Spleen (tissue), 11 donors: ENCODE data around the gene ABTB2. TPM values are rescaled to one million over a fixed set of nuclear protein-coding genes. Genes with fewer than 3 reads are reported as not detected.

ENCODE experiments used
- DNase-seq: peaks from one replicate; pipeline ENCODE4 v3.0.0-alpha.2; 2020
- H3K27ac ChIP-seq, 8 donors: fragments of 200-600 bp; sonication (generic) in 7 of 8; 1 replicate in 4 of 8; 2 replicates in 4 of 8; pipeline versions ENCODE4 v1.5.0 to v1.8.0; 2016 to 2021; ENCODE audit warnings: inconsistent platforms in 4 of 8, mild to moderate bottlenecking in 4 of 8, moderate library complexity in 1 of 8
- H3K27me3 ChIP-seq, 7 donors: fragments of 200-600 bp; sonication (generic) in 6 of 7; replicated peaks in 1 of 7; 1 replicate in 4 of 7; 2 replicates in 3 of 7; pipeline versions ENCODE4 v1.5.0 to v1.8.0; 2016 to 2021; ENCODE audit warnings: inconsistent platforms in 3 of 7, mild to moderate bottlenecking in 1 of 7
- H3K36me3 ChIP-seq, 6 donors: fragments of 200-600 bp; sonication (generic) in 5 of 6; 1 replicate in 4 of 6; 2 replicates in 2 of 6; pipeline versions ENCODE4 v1.5.0 to v1.8.0; 2016 to 2021; ENCODE audit warnings: inconsistent platforms in 2 of 6
- H3K4me1 ChIP-seq, 6 donors: fragments of 200-600 bp; sonication (generic) in 5 of 6; 1 replicate in 3 of 6; 2 replicates in 3 of 6; pipeline versions ENCODE4 v1.5.0 to v1.8.0; 2016 to 2021; ENCODE audit warnings: inconsistent platforms in 3 of 6
- H3K4me3 ChIP-seq, 8 donors: fragments of 200-600 bp; sonication (generic) in 7 of 8; 1 replicate in 4 of 8; 2 replicates in 4 of 8; pipeline versions ENCODE4 v1.5.0 to v1.8.0; 2016 to 2021; ENCODE audit warnings: inconsistent platforms in 4 of 8, mild to moderate bottlenecking in 4 of 8, moderate library complexity in 2 of 8
- H3K9me3 ChIP-seq, 8 donors: fragments of 200-600 bp; sonication (generic) in 7 of 8; 1 replicate in 4 of 8; 2 replicates in 4 of 8; pipeline versions ENCODE4 v1.5.0 to v1.8.0; 2016 to 2021; ENCODE audit warnings: inconsistent platforms in 4 of 8
- POLR2A ChIP-seq, 3 donors: fragments of 450-650 bp; IDR thresholded peaks; one replicate each; pipeline ENCODE4 v1.5.1; 2017; ENCODE audit warnings: antibody characterized with exemption in 3 of 3, mild to moderate bottlenecking in 1 of 3
- POLR2AphosphoS5 ChIP-seq, 3 donors: sonication (generic); formaldehyde crosslinking; IDR thresholded peaks; one replicate each; pipeline ENCODE4 v1.5.1; 2017; ENCODE audit warnings: antibody characterized with exemption in 3 of 3
- WGBS, 5 donors: extraction: QIAGEN DNeasy Blood & Tissue Kit in 3 of 5; methylation state at CpG; one replicate each; pipeline versions ENCODE4 v1.1.5 to v1.1.7; 2013 to 2018; 5-methylcytosine and 5-hydroxymethylcytosine counted together
- intact Hi-C: fragments of 100-400 bp; cut with DNase I; formaldehyde crosslinking; loops from one replicate; pipeline ENCODE4 v1.15.0; 2023; ENCODE audit warnings: low total_unique reads
- polyA plus RNA-seq, 3 donors: library from polyadenylated mRNA; stranded (reverse); fragments of 200-250 nt; gene quantifications; one replicate each; pipeline ENCODE4 v1.2.1, GENCODE V29; 2013
- total RNA-seq, 7 donors: library from RNA; depleted of rRNA in 3 of 7; stranded (reverse); fragments of >200 nt in 3 of 7; fragmentation: NEBNext Ultra II Directional in 4 of 7; extraction: Animal tissue kit (Norgen Biotek cat#: 25700) in 4 of 7; gene quantifications; one replicate each; pipeline versions ENCODE4 v1.1.0 to v1.2.1, GENCODE V29; 2016 to 2021
- TF ChIP-seq, protein P1 (sequence below), 11 experiments: fragments of 200-600 bp in 7 of 11; fragments of 450-650 bp in 4 of 11; sonication (generic) in 4 of 11; IDR thresholded peaks in 8 of 11; conservative IDR thresholded peaks in 3 of 11; 1 replicate in 7 of 11; 2 replicates in 4 of 11; pipeline versions ENCODE4 v1.4.0 to v1.8.0; 2016 to 2021; ENCODE audit warnings: antibody characterized with exemption in 11 of 11, inconsistent platforms in 4 of 11, mild to moderate bottlenecking in 1 of 11
- donor health status: healthy with polysubstance abuse.
- donor health status: DM: no; HTN: no; CAD: no; lungs with moderate emphysema.
- donor health status: DM: no; HTN: no; CAD: no.
- donor health status: Bipolar disorder and iron deficiency.
- donor health status: healthy.
- donor health status: DM: no; HTN: no; CAD: no.
- donor health status: DM: yes; HTN: yes; CAD: no.

The ABTB2 gene
- total and polyA plus RNA-seq, 10 donors: 0.41 to 2.9 (median 1.7) TPM

DNA sequence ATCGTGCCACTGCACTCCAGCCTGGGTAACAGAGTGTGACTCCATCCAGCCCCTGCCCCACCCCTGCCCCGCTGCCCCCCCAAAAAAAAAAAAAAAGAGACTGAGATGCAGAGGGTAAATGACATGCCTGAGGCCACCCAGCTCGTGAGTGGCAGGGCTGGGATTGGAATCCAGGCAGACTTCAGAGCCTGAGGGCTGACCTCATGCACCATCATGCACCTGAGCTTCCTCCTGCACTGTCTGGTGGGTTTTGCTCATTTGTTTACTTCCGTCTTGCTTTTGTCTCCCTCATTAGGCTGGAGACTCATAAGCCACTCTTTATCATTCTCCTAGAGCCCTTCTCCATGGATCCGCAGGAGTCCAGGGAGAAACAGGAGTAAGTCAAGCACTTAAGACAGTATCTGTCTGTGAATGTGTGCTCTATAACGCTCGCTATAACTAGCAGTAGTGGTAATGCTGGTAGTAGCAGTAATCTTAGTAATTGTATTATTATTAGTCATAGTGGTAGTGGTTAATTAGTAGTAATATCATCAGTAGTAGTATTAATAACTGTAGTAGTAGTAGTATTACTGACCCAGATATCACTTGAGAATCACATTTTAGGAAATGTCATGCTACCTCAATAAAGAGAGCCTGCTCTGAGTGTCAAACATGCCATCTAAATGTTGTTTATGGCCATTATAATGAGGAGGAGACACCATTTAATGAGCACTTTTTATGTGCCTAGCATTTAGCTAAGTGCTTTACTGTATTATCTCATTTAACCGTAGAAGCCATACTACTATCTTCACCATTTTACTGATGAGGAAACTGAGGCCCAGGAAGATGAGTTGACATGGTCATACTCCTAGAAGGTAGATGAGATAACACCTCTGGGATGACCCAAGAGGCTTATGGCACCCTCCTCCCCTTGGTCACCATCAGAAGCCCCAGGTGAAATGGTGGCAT lies 167.3 kb downstream of the ABTB2 start:
- TF ChIP-seq POLR2AphosphoS5 (IDR thresholded peaks at IDR 0.05) (no peak), POLR2A (IDR thresholded peaks at IDR 0.05) (no peak)
- TF ChIP-seq, protein P1, sequence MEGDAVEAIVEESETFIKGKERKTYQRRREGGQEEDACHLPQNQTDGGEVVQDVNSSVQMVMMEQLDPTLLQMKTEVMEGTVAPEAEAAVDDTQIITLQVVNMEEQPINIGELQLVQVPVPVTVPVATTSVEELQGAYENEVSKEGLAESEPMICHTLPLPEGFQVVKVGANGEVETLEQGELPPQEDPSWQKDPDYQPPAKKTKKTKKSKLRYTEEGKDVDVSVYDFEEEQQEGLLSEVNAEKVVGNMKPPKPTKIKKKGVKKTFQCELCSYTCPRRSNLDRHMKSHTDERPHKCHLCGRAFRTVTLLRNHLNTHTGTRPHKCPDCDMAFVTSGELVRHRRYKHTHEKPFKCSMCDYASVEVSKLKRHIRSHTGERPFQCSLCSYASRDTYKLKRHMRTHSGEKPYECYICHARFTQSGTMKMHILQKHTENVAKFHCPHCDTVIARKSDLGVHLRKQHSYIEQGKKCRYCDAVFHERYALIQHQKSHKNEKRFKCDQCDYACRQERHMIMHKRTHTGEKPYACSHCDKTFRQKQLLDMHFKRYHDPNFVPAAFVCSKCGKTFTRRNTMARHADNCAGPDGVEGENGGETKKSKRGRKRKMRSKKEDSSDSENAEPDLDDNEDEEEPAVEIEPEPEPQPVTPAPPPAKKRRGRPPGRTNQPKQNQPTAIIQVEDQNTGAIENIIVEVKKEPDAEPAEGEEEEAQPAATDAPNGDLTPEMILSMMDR (IDR thresholded peaks at IDR 0.05 in 8 of 11, conservative IDR thresholded peaks at IDR 0.05 in 3 of 11): no peak
- no peaks in the 10 kb centered on the region for H3K9me3 ChIP-seq
- no peaks in the 10 kb centered on the region for H3K4me1 ChIP-seq
- no peak for DNase-seq
- H3K27me3 ChIP-seq: no peaks in the 10 kb centered on the region
- WGBS, 5 donors: 76 to 90% (median 82%) methylated on average over 7 to 8 of the region's 8 CpGs
- H3K27ac ChIP-seq: no peak overlapping the region
- H3K36me3 ChIP-seq: no peaks in the 10 kb centered on the region
- no peak overlapping the region for H3K4me3 ChIP-seq
- intact Hi-C loops: no loop called here

- Histone ChIP-seq H3K27ac (no peak overlapping the region), H3K9me3 (no peaks in the 10 kb centered on the region), H3K36me3 (no peaks in the 10 kb centered on the region), H3K4me3 (no peak overlapping the region), H3K27me3 (no peaks in the 10 kb centered on the region), H3K4me1 (no peaks in the 10 kb centered on the region)
- intact Hi-C loops: no loop called here
- no peak for TF ChIP-seq POLR2A (IDR thresholded peaks at IDR 0.05)
- TF ChIP-seq POLR2AphosphoS5 (IDR thresholded peaks at IDR 0.05): no peak
- TF ChIP-seq, protein P1 (IDR thresholded peaks at IDR 0.05 in 8 of 11, conservative IDR thresholded peaks at IDR 0.05 in 3 of 11): no peak
- no peak for DNase-seq
- 84 to 92% (median 87%) methylated on average over 9 of the region's 9 CpGs for WGBS, 5 donors
These were observed 168.6 kb downstream of the ABTB2 start for GRCh38 chr11:34189191-34189590.

- DNase-seq: no peak
- TF ChIP-seq POLR2A (IDR thresholded peaks at IDR 0.05) (no peak), POLR2AphosphoS5 (IDR thresholded peaks at IDR 0.05) (no peak)
- TF ChIP-seq, protein P1 (IDR thresholded peaks at IDR 0.05 in 8 of 11, conservative IDR thresholded peaks at IDR 0.05 in 3 of 11): no peak
- Histone ChIP-seq H3K4me3 (no peak overlapping the region), H3K36me3 (no peaks in the 10 kb centered on the region), H3K27ac (no peak overlapping the region), H3K4me1 (no peaks in the 10 kb centered on the region), H3K27me3 (no peaks in the 10 kb centered on the region), H3K9me3 (no peaks in the 10 kb centered on the region)
- intact Hi-C loops: no loop called here
- 74 to 86% (median 78%) methylated on average over 5 of the region's 5 CpGs for WGBS, 5 donors
These were observed 169.6 kb downstream of the ABTB2 start for GRCh38 chr11:34188181-34188580.
